NCI-H2081 treated with DMSO at 0.1 percent for 48 hours (cell line): ENCODE data around the gene KLRB1.
"Not testable (repeated sequence)": the region's sequence is repeated elsewhere in the genome, so short reads cannot be mapped to it uniquely, and the experiment has no call there.

Source experiments
- DNase-seq: peaks from one replicate; lab custom pipeline; 2025; lab: John Stamatoyannopoulos, UW

Gene KLRB1

GRCh38 chr12:9619411-9620179 lies 11.9 kb upstream of the KLRB1 start:
- no peak for DNase-seq

DNA sequence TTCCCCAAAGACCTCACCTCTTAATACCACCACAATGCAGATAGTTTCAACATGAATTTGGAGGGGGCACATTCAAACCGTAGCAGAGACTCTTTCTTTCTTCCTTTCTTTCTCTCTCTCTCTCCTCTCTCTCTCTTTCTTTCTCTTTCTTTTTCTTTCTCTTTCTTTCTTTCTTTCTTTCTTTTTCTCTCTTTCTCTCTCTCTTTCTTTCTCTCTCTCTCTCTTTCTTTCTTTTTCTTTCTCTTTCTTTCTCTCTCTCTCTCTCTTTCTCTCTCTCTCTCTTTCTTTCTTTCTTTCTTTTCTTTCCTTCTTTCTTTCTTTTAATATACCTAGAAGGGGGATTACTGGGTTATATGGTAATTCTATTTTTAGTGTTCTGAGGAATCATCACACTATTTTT lies 11.2 kb upstream of the KLRB1 start:
- DNase-seq: not testable (repeated sequence)

- no peak for DNase-seq
These were observed 9.4 kb upstream of the KLRB1 start for GRCh38 chr12:9617124-9617523.

GRCh38 chr12:9615420-9616136 lies 7.9 kb upstream of the KLRB1 start:
- DNase-seq: no peak

GRCh38 chr12:9610606-9611005 lies 2.9 kb upstream of the KLRB1 start:
- not testable (repeated sequence) for DNase-seq

- DNase-seq: no peak
These were observed 862 bp downstream of the KLRB1 start for GRCh38 chr12:9606736-9607372.

DNA sequence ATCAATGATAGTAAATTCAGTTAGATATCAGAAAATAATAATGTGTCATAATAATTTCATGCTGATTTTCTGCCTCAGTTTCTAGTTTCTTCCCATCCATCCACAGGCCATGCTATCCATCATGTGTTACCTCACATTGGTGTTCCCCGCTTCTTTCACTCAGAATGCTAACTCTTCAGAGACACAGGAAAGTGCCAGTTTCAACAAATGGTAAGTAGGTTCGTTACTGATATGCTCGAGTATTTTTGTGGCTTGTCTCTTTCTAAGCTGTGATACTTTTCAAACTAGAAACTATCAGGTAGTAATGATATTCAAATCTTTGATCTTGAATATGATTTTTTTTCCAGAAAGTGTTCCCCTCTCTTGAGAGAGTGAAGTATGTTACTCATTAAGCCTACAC lies 1.5 kb downstream of the KLRB1 start:
- no peak for DNase-seq

DNA sequence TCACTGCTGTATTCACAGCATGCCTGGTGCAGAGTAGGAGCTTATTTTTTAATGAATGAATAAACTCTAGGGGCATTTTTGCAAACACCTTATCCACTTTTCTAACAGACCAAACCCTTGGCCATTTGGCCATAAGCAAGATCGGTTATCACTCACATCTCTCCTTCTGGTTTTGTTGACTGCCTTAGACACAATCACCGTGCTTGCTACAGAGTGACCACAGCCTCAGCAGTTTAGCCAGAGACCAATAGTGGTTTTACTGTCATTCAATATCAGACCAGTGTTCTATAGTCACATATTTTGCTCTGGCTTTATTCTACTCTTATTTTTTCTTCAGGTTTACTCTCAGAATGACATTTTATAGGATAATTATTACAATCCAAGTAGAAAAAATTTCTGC lies 2.2 kb downstream of the KLRB1 start:
- DNase-seq: no peak

DNA sequence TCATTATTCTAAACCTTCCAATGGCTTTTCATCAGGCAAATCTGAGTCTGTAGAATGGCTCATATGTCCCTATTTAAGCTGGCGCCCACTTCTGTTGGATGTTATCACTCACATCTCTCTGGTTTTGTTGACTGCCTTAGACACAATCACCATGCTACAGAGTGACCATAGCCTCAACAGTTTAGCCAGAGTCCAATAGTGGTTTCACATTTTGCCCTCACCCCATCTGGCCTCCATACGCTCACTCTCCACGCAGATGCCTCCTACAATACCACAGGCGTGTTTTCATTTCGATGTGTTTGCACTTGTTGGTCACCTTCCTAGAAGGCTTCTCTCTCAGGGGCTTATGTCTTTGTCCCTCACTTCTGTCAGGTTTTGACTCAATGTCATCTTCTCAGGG lies 3.4 kb downstream of the KLRB1 start:
- DNase-seq: no peak

DNA sequence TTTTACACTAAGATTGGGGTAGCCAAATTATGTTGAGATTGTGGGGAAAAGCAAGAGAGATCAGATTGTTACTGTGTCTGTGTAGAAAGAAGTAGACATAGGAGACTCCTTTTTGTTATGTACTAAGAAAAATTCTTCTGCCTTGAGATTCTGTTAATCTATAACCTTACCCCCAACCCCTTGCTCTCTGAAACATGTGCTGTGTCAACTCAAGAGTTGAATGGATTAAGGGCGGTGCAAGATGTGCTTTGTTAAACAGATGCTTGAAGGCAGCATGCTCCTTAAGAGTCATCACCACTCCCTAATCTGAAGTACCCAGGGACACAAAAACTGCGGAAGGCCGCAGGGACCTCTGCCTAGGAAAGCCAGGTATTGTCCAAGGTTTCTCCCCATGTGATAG lies 7.3 kb downstream of the KLRB1 start:
- DNase-seq: not testable (repeated sequence)

DNA sequence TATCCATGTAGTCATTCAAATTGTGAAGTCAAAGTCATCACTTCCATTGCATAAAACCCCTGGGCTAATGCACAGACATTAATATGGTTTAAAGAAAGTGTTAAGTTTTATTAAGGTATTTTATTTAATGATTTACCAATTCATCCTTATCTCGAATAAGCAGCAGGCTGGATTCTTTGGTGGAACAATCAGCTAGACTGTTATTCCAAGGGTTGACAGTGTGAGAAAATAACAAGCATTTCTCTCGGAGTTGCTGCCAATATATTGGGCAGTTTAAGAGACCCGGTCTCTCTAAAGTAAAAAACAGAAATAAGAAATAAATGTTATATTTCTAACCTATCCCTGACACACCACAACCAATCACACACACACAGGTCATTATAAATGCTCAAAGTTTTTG lies 9.4 kb downstream of the KLRB1 start:
- DNase-seq: no peak

GRCh38 chr12:9597365-9597764 lies 10.4 kb downstream of the KLRB1 start:
- no peak for DNase-seq

DNA sequence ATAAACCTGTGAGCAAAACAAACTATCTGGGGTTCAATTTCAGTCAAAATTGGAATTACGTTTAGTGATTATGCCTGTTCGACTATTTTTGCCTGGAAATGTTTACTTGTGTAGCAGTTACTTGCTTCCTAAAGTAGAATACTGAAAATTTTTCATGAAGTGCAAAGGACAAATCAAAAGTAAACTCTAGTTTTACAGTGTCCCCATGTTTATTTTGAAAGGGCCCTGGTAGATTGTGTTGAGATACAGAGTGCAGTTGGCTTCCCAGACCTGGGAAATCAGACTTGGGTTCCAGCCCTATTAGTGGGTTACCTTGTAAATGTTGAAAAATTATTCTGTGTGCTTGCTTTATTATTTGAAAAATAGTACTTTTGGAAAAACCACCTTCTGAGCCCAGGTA lies 17.3 kb downstream of the KLRB1 start:
- no peak for DNase-seq

- DNase-seq: no peak
These were observed 19.0 kb downstream of the KLRB1 start for GRCh38 chr12:9588749-9589148.

- DNase-seq: no peak
These were observed 19.6 kb downstream of the KLRB1 start for GRCh38 chr12:9587987-9588600.

DNA sequence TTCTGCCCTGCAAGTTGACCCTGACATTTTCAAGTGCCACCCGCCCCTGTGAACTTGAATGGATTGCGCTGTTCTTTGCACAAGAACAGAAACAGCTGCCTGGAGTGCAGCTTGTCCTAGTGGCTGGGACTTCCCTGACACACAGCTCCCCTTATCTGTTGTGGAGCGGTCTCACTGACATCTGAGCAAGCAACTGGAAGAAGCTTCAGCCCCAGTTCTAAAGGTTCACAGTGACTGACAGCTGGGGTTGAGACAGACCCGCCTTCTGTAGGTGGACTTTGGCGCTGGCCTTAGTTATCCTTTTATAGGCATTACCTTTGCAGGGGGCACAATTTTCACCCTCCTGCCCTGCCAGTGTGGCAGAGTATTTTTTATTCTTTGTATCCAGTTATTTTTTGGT lies 30.0 kb downstream of the KLRB1 start:
- DNase-seq: not testable (repeated sequence)

DNA sequence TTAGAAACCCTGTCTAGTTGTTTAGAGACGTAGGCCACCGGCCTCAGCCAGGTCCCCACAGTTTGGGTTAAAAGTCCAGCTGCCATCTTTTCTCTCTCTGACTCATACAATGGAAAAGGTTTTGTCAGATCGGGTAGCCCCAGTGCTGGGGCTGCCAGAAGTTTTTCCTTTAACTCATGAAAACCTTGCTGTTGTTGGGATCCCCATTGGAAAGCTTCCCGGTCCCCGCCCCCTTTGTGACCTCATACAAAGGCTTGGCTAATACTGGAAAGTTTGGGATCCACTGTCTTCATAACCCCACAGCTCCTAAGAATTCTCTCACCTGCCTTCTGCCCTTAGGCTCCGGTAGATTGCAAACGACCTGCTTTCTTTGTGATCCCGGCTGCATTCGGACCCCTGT lies 40.6 kb downstream of the KLRB1 start:
- DNase-seq: not testable (repeated sequence)

DNA sequence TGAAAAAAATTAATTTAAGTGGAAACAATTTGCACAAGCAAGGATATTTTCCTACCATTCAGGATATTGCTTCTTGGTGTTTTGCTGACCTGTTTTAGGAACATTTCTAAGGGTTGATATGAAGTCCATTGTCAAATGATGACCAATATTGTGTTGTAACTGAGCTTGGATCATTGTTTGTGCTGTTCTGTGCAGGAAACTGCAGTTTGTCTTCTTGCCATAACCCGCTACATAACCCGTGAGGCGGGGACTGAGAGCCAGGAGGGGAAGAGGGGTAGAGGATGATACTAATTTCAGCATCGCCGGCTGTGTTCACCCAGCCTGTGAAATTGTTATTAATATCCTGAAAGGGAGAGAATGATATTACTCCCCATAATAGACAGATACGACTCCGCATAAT lies 41.6 kb downstream of the KLRB1 start:
- DNase-seq: not testable (repeated sequence)

DNA sequence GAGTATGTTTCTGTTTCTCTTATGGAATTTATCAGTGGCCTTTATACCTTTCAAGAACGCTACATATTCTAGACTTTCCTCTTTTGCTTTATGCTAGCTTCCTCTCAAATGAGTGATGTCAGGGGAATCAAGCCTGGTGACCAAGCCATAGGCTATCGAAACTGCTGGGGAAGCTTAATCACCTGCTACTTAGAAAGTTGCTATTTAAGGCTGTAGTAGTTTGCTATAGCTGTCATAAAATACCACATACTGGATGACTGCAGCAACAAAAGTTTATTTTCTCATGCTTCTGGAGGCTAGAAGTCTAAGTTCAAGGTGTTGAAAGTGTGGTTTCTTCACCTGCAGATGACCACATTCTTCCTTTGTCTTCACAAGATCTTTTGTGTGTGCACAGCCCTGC lies 43.3 kb downstream of the KLRB1 start:
- DNase-seq: not testable (repeated sequence)

GRCh38 chr12:9562841-9563453 lies 44.8 kb downstream of the KLRB1 start:
- DNase-seq: not testable (repeated sequence)

DNA sequence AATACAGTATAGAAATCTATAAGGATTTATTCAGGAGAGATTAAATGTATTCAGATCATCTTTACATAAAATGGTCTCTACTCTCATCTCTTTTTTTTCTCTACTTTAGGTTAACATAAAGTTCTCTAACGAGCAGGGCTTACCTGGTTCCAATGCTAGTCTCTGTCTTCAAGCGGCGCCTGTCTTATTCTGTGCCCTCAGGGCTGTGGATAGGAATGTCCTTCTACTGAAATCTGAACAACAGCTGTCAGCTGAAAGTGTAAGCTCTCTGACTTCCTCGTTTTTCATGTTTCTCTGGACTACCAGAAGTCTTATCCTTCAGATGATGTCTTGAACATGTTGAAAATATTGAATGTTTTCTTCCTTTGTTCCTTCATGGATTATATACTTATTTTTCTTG lies 62.2 kb downstream of the KLRB1 start:
- not testable (repeated sequence) for DNase-seq
